ENCODE measurements around the gene PIGK. TPM values are rescaled to one million over a fixed set of nuclear protein-coding genes. Genes with fewer than 3 reads are reported as not detected.

The PIGK gene
- total RNA-seq, 1 experiment from 2014 or later = 21.5 TPM

GRCh38 chr1:77126307-77126706, 92.9 kb downstream of the PIGK start:
- Histone ChIP-seq H3K27ac (no peak overlapping the region), H3K27me3 (ENCODE audit: insufficient read depth, low read depth) (no peaks in the 10 kb centered on the region), H3K4me2 (no peak overlapping the region), H3K4me3 (no peak overlapping the region), H3F3A (ENCODE audit: insufficient read depth, low read depth) (no peaks in the 10 kb centered on the region; the same call in 1 of the 2 replicates), H3K9me3 (ENCODE audit: insufficient read depth, low read depth) (no peaks in the 10 kb centered on the region), H3K79me2 (ENCODE audit: low read depth) (no peaks in the 10 kb centered on the region), H3K36me3 (ENCODE audit: low read depth) (no peaks in the 10 kb centered on the region), H2AFZ (no peak overlapping the region), H4K20me1 (ENCODE audit: insufficient read depth) (no peaks in the 10 kb centered on the region), H3K9me2 (ENCODE audit: insufficient read depth) (no peaks in the 10 kb centered on the region), H3K4me1 (replicated peaks; ENCODE audit: insufficient read depth) (no peaks in the 10 kb centered on the region)
- CTCF ChIA-PET = interaction anchor here (0.5 to 0.7 kb wide), 2 partner anchors 949 to 1142 kb away, joined by 4 to 6 read pairs; no protein-coding TSS in a partner anchor
- DNase-seq = peak; percentile 28 to 68
- TF ChIP-seq EZH2 (IDR thresholded peaks at IDR 0.05; ENCODE audit: low read depth) (no peak), CTCF (conservative IDR thresholded peaks at IDR 0.05) (peak; percentile 89)
- intact Hi-C loops (cut with micrococcal nuclease; ENCODE audit: unreplicated experiment) = loop anchor here (1.0 to 5.0 kb wide), 4 partner anchors 225 to 1219 kb away; no protein-coding TSS in a partner anchor
- BruUV-seq (replicated peaks) = no TSS peak
- POLR2A ChIA-PET (ENCODE audit: unreplicated experiment) = no interaction called here

- no peaks in the 10 kb centered on the region for H3K36me3 ChIP-seq (ENCODE audit: low read depth)
- no peaks in the 10 kb centered on the region for H3K9me2 ChIP-seq (ENCODE audit: insufficient read depth)
- H3K27me3 ChIP-seq (ENCODE audit: insufficient read depth, low read depth) = no peaks in the 10 kb centered on the region
- no peak overlapping the region for H2AFZ ChIP-seq
- H3K9me3 ChIP-seq (ENCODE audit: insufficient read depth, low read depth) = no peaks in the 10 kb centered on the region
- POLR2A ChIA-PET (ENCODE audit: unreplicated experiment) = no interaction called here
- H3K4me2 ChIP-seq = no peak overlapping the region
- CTCF ChIA-PET = no interaction called here
- TF ChIP-seq CTCF (conservative IDR thresholded peaks at IDR 0.05) (no peak), EZH2 (IDR thresholded peaks at IDR 0.05; ENCODE audit: low read depth) (no peak)
- DNase-seq = no peak
- no peaks in the 10 kb centered on the region; the same call in 1 of the 2 replicates for H4K20me1 ChIP-seq (ENCODE audit: insufficient read depth)
- BruUV-seq (replicated peaks) = no TSS peak
- H3K4me3 ChIP-seq = no peak overlapping the region
- intact Hi-C loops (cut with micrococcal nuclease; ENCODE audit: unreplicated experiment) = no loop called here
- H3K4me1 ChIP-seq (replicated peaks; ENCODE audit: insufficient read depth) = no peaks in the 10 kb centered on the region
- H3K27ac ChIP-seq = no peak overlapping the region
- no peaks in the 10 kb centered on the region; the same call in 1 of the 2 replicates for H3F3A ChIP-seq (ENCODE audit: insufficient read depth, low read depth)
- H3K79me2 ChIP-seq (ENCODE audit: low read depth) = no peaks in the 10 kb centered on the region
Measured at GRCh38 chr1:77121503-77121902, 97.7 kb downstream of the PIGK start.

GRCh38 chr1:77120950-77121349, 98.3 kb downstream of the PIGK start:
- Histone ChIP-seq H3K27ac (no peak overlapping the region), H3K4me3 (no peak overlapping the region), H3K9me3 (ENCODE audit: insufficient read depth, low read depth) (no peaks in the 10 kb centered on the region), H3K27me3 (ENCODE audit: insufficient read depth, low read depth) (no peaks in the 10 kb centered on the region), H3K4me1 (replicated peaks; ENCODE audit: insufficient read depth) (no peaks in the 10 kb centered on the region), H3K9me2 (ENCODE audit: insufficient read depth) (no peaks in the 10 kb centered on the region), H4K20me1 (ENCODE audit: insufficient read depth) (no peaks in the 10 kb centered on the region; the same call in 1 of the 2 replicates), H3K4me2 (no peak overlapping the region), H3K36me3 (ENCODE audit: low read depth) (no peaks in the 10 kb centered on the region), H3K79me2 (ENCODE audit: low read depth) (no peaks in the 10 kb centered on the region), H2AFZ (no peak overlapping the region), H3F3A (ENCODE audit: insufficient read depth, low read depth) (no peaks in the 10 kb centered on the region; the same call in 1 of the 2 replicates)
- DNase-seq = no peak
- no TSS peak for BruUV-seq (replicated peaks)
- POLR2A ChIA-PET (ENCODE audit: unreplicated experiment) = no interaction called here
- intact Hi-C loops (cut with micrococcal nuclease; ENCODE audit: unreplicated experiment) = no loop called here
- CTCF ChIA-PET = no interaction called here
- TF ChIP-seq EZH2 (IDR thresholded peaks at IDR 0.05; ENCODE audit: low read depth) = no peak
- TF ChIP-seq CTCF (conservative IDR thresholded peaks at IDR 0.05) = no peak
